ENCODE results near the gene ABCC6. TPM values are rescaled to one million over a fixed set of nuclear protein-coding genes. Genes with fewer than 3 reads are reported as not detected.
"Not testable (repeated sequence)": the region's sequence is repeated elsewhere in the genome, so short reads cannot be mapped to it uniquely, and the experiment has no call there.

Gene ABCC6
- polyA plus RNA-seq, 1 of the 3 experiments (the other 2 are of a cell fraction) = 0.71 TPM

- H3K4me2 ChIP-seq; H4K20me1 ChIP-seq (ENCODE audit: insufficient read depth); H3K27ac ChIP-seq (ENCODE audit: low read depth in 2 of 2, low read length in 1 of 2); H2AFZ ChIP-seq (ENCODE audit: low read depth); H3K4me1 ChIP-seq (ENCODE audit: control insufficient read depth in 1 of 2, insufficient read depth in 2 of 2, low read depth in 1 of 2, low read length in 1 of 2); H3K79me2 ChIP-seq (ENCODE audit: insufficient read depth); DNase-seq; H3K9me3 ChIP-seq; H3K9me2 ChIP-seq; H3K4me3 ChIP-seq (ENCODE audit: low read depth in 2 of 2, low read length in 1 of 2); H3K36me3 ChIP-seq (replicated peaks in 1 of 2; ENCODE audit: control insufficient read depth in 1 of 2, insufficient read depth in 2 of 2, low read length in 1 of 2); H3F3A ChIP-seq (replicated peaks; ENCODE audit: insufficient read depth); H3K9ac ChIP-seq; POLR2A ChIA-PET; H3K27me3 ChIP-seq (ENCODE audit: insufficient read depth); CTCF ChIA-PET: not testable (repeated sequence)
- WGBS (ENCODE audit: low lambda C conversion rate) = 35% methylated on average over 2 of the region's 4 CpGs
- TF ChIP-seq RAD21 (IDR thresholded peaks at IDR 0.05; ENCODE audit: low read length) (peak; percentile 36), CTCF (IDR thresholded peaks at IDR 0.05) (peak; percentile 55)
Observed at GRCh38 chr16:16202400-16203143, 20.7 kb downstream of the ABCC6 start.

- H3K9ac ChIP-seq; H3K4me2 ChIP-seq; DNase-seq; CTCF ChIA-PET; H3K79me2 ChIP-seq (ENCODE audit: insufficient read depth); H3K27me3 ChIP-seq (ENCODE audit: insufficient read depth); H2AFZ ChIP-seq (ENCODE audit: low read depth); H3K27ac ChIP-seq (ENCODE audit: low read depth in 2 of 2, low read length in 1 of 2); H3K9me3 ChIP-seq; H3F3A ChIP-seq (replicated peaks; ENCODE audit: insufficient read depth); H3K4me3 ChIP-seq (ENCODE audit: low read depth in 2 of 2, low read length in 1 of 2); POLR2A ChIA-PET; H3K36me3 ChIP-seq (replicated peaks in 1 of 2; ENCODE audit: control insufficient read depth in 1 of 2, insufficient read depth in 2 of 2, low read length in 1 of 2); H3K9me2 ChIP-seq; H4K20me1 ChIP-seq (ENCODE audit: insufficient read depth); H3K4me1 ChIP-seq (ENCODE audit: control insufficient read depth in 1 of 2, insufficient read depth in 2 of 2, low read depth in 1 of 2, low read length in 1 of 2): not testable (repeated sequence)
- 90% methylated on average over 2 of the region's 8 CpGs for WGBS (ENCODE audit: low lambda C conversion rate)
Observed at GRCh38 chr16:16201880-16202279, 21.4 kb downstream of the ABCC6 start.

GRCh38 chr16:16200391-16200790 is 22.9 kb downstream of the ABCC6 start:
- H3K9me3 ChIP-seq; H3K4me2 ChIP-seq; H3K36me3 ChIP-seq (replicated peaks in 1 of 2; ENCODE audit: control insufficient read depth in 1 of 2, insufficient read depth in 2 of 2, low read length in 1 of 2); H3K9ac ChIP-seq; H3K27ac ChIP-seq (ENCODE audit: low read depth in 2 of 2, low read length in 1 of 2); POLR2A ChIA-PET; DNase-seq; H3K4me3 ChIP-seq (ENCODE audit: low read depth in 2 of 2, low read length in 1 of 2); H3K79me2 ChIP-seq (ENCODE audit: insufficient read depth); CTCF ChIA-PET; H2AFZ ChIP-seq (ENCODE audit: low read depth); H3K27me3 ChIP-seq (ENCODE audit: insufficient read depth); H3K4me1 ChIP-seq (ENCODE audit: control insufficient read depth in 1 of 2, insufficient read depth in 2 of 2, low read depth in 1 of 2, low read length in 1 of 2); H3F3A ChIP-seq (replicated peaks; ENCODE audit: insufficient read depth); H3K9me2 ChIP-seq; H4K20me1 ChIP-seq (ENCODE audit: insufficient read depth): not testable (repeated sequence)
- 100% methylated on average over 1 of the region's 5 CpGs for WGBS (ENCODE audit: low lambda C conversion rate)

DNA sequence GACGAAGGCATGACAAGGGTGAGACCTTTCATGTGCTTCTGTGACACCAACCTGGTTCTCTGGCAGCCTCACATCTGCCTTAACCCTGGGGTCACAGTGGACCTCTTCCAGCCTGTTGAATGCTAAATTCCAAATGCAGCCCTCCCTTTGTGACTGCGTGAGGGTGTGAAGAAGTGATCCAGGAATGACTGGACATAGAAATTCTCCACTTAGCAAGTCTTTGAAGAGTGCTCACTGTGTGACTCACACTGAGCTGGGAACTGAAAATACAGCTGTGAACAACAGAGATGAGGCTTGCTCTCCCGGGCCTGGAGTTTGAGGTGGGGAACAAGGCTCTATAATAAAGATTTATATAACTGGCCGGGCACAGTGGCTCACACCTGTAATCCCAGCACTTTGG is 23.9 kb downstream of the ABCC6 start:
- CTCF ChIA-PET; H3K4me1 ChIP-seq (ENCODE audit: control insufficient read depth in 1 of 2, insufficient read depth in 2 of 2, low read depth in 1 of 2, low read length in 1 of 2); DNase-seq; H3K9me3 ChIP-seq; H4K20me1 ChIP-seq (ENCODE audit: insufficient read depth); POLR2A ChIA-PET; H3K27ac ChIP-seq (ENCODE audit: low read depth in 2 of 2, low read length in 1 of 2); H2AFZ ChIP-seq (ENCODE audit: low read depth); H3F3A ChIP-seq (replicated peaks; ENCODE audit: insufficient read depth); H3K4me2 ChIP-seq; H3K27me3 ChIP-seq (ENCODE audit: insufficient read depth); H3K9me2 ChIP-seq; H3K4me3 ChIP-seq (ENCODE audit: low read depth in 2 of 2, low read length in 1 of 2); H3K9ac ChIP-seq; H3K79me2 ChIP-seq (ENCODE audit: insufficient read depth); H3K36me3 ChIP-seq (replicated peaks in 1 of 2; ENCODE audit: control insufficient read depth in 1 of 2, insufficient read depth in 2 of 2, low read length in 1 of 2): not testable (repeated sequence)
- WGBS (ENCODE audit: low lambda C conversion rate) = 60% methylated on average over 2 of the region's 4 CpGs

All from SK-N-SH (cell line).